Right lung (tissue), 5 donors: ENCODE data around the gene MUC4. TPM values are rescaled to one million over a fixed set of nuclear protein-coding genes. Genes with fewer than 3 reads are reported as not detected.
"Not testable (repeated sequence)": the region's sequence is repeated elsewhere in the genome, so short reads cannot be mapped to it uniquely, and the experiment has no call there.

ENCODE experiments used
- DNase-seq, 2 donors: peaks; one replicate each; pipeline ENCODE4 v3.0.0-alpha.2; 2013
- polyA plus RNA-seq, 5 donors: library from polyadenylated mRNA; unstranded; fragments of 120-200 nt; gene quantifications; one replicate each; pipeline versions ENCODE4 v1.2.1 to v1.2.3, GENCODE V29; 2013; ENCODE audit warnings: inconsistent platforms in 1 of 5, low replicate concordance in 1 of 5; ENCODE audit not compliant: insufficient read length in 5 of 5, insufficient read depth in 1 of 5

Gene MUC4
- polyA plus RNA-seq, 5 donors = 0.18 to 1.2 (median 0.46) TPM

- no peak for DNase-seq
Observed at GRCh38 chr3:195815169-195815771, 3.5 kb upstream of the MUC4 start.

- no peak for DNase-seq
Observed at GRCh38 chr3:195813916-195814640, 2.3 kb upstream of the MUC4 start.

GRCh38 chr3:195812366-195812765 lies 637 bp upstream of the MUC4 start:
- DNase-seq = no peak

- no peak for DNase-seq
Observed at GRCh38 chr3:195810455-195810845, 1.3 kb downstream of the MUC4 start.

- no peak for DNase-seq
Observed at GRCh38 chr3:195809796-195810454, 1.8 kb downstream of the MUC4 start.

- DNase-seq = no peak
Observed at GRCh38 chr3:195809291-195809785, 2.4 kb downstream of the MUC4 start.

GRCh38 chr3:195808741-195809290 lies 2.9 kb downstream of the MUC4 start:
- DNase-seq = no peak

GRCh38 chr3:195807681-195808121 lies 4.0 kb downstream of the MUC4 start:
- DNase-seq = no peak

- no peak for DNase-seq
Observed at GRCh38 chr3:195806916-195807231, 4.9 kb downstream of the MUC4 start.

GRCh38 chr3:195806211-195806915 lies 5.4 kb downstream of the MUC4 start:
- no peak for DNase-seq

- not testable (repeated sequence) for DNase-seq
Observed at GRCh38 chr3:195805588-195805987, 6.1 kb downstream of the MUC4 start.

GRCh38 chr3:195805181-195805580 lies 6.5 kb downstream of the MUC4 start:
- no peak for DNase-seq

- DNase-seq = no peak
Observed at GRCh38 chr3:195803289-195803908, 8.3 kb downstream of the MUC4 start.

GRCh38 chr3:195802795-195803194 lies 8.9 kb downstream of the MUC4 start:
- DNase-seq = no peak

GRCh38 chr3:195802261-195802701 lies 9.4 kb downstream of the MUC4 start:
- DNase-seq = no peak

GRCh38 chr3:195801251-195802183 lies 10.2 kb downstream of the MUC4 start:
- no peak for DNase-seq

- DNase-seq = no peak
Observed at GRCh38 chr3:195800240-195800639, 11.5 kb downstream of the MUC4 start.

GRCh38 chr3:195796795-195797194 lies 14.9 kb downstream of the MUC4 start:
- DNase-seq = no peak

- no peak for DNase-seq
Observed at GRCh38 chr3:195794708-195795107, 17.0 kb downstream of the MUC4 start.

GRCh38 chr3:195792621-195793020 lies 19.1 kb downstream of the MUC4 start:
- not testable (repeated sequence) for DNase-seq
